GM19238 (cell line): ENCODE data around the gene SMYD3.
A peak's percentile ranks its signal among the peaks of the same experiment; 100 is the strongest.
"Not testable (repeated sequence)": the region's sequence is repeated elsewhere in the genome, so short reads cannot be mapped to it uniquely, and the experiment has no call there.

Source experiments
- DNase-seq: peaks from one replicate; pipeline ENCODE4 v3.0.0; 2011; ENCODE audit warnings: low spot score; ENCODE audit not compliant: insufficient read length

SMYD3 gene

DNA sequence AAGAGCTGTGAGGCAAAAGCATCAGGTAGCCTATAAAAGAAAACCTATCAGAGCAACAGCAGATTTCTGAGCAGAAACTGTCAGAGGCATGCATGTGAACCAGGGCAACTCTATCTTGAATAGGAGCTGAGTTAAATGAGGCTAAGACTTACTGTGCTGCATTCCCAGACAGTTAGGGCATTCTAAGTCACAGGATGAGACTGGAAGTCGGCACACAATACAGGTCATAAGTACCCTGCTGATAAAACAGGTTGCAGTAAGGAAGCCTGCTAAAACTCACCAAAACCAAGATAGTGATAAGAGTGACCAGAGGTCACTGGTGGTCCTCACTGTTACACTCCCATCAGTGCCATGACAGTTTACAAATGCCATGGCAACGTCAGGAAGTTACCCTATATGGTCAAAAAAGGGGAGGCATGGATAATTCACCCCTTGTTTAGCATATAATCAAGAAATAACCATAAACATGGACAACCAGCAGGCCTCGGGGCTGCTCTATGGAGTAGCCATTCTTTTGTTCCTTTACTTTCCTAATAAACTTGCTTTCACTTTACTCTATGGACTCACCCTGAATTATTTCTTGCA is 150.0 kb downstream of the SMYD3 start:
- DNase-seq: not testable (repeated sequence)

DNA sequence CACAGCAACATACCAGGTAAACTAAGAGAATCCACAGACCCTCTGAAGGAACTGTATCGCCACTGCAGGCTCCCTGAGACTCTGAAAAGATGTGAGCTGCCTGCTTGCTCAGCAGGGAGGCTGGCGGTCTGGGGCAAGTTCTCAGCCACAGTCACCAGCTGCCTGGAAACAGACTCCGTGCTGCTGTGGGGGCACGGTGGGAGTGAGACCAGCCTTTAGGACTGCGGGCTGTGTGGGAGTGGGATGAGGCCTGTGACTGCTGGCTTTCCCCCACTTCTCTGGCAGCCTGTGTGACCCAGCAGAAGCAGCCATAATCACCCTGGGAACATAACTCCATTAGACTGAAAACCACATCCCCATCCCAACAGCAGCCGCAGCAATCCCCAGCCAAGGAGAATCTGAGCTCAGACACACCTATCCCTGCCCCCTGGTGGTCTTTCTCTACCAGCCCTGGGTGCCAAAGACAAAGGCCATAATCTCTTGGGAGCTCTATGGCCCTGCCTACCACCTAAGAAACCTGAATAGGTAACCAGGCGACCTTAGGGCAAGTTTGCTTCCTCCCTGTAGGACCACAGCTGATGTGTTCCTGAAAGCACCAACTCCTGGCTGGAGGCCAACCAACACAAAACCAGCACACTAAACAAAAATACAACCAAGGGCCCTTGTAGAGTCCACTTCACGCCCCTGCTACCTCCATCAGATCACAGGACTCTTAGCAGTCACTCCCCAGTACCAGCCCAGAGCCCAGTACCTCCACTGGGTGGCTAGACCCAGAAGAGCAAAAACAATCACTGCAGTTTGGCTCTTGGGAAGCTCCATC is 151.5 kb downstream of the SMYD3 start:
- no peak for DNase-seq

DNA sequence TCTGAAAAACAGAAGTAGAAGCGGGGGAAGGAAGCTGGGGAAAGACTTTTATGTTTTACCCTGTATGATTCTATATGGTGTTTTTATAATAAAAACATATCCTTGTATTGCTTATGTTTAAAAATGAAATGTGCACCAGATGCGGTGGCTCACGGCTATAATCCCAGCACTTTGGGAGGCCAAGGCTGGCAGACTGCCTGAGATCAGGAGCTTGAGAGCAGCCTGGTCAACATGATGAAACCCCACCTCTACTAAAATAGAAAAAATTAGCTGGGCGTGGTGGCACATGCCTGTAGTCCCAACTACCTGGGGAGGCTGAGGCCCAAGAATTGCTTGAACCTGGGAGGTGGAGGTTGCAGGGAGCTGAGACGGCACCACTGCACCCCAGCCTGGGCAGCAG is 155.4 kb downstream of the SMYD3 start:
- DNase-seq: no peak

DNA sequence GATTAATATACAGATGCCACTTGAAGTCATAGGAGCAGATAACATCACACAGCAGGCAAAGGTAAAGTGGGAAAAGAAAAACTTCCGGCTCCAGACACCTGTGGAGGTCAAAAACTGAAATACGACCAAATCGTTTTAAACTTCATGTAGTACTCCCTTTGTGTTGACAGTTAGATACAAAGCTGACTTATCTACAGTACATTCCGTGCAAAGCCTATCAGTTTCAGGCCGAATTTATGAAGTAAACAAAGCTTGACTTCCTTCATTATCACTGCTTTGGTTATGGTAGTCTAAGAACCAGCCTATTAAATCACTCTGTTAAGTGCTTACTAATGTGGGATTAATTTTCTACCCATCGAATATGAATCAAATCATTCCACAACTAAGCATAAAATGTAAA is 156.3 kb downstream of the SMYD3 start:
- DNase-seq: no peak

DNA sequence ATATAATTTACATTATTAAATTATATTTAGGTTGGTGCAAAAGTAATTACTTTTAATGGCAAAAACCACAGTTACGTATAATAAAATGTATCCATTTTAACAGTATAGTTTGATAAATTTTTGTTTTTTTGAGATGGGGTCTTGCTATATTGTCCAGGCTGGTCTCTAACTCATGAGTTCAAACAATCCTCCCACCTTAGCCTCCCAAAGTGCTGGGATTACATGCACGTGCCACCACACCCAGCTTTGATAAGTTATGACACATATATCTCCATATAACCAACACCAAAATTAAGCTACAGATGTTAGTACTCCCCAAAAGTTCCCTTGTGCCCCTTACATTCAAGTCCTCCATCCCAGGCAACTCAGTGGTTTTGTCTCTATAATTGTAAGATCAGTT is 163.1 kb downstream of the SMYD3 start:
- DNase-seq: no peak

DNA sequence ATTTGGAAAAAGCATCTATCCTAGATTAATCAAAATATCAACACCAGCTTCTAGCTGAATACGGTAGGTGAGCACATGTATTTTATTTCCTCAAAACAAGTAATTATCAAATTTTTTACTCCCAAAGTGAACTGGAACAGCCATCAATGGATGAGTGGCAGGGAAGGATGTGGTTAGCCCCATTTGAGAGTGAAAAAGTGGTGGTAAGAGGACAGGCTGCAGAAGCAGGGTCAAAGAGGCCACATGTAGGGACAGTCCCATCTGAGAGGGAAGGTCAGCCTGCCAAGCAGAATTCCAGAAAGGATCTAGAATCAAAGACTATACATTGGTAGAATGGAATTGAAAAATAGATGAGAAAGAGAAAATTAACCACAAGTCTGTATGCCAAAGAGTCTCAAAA is 163.8 kb downstream of the SMYD3 start:
- no peak for DNase-seq

DNA sequence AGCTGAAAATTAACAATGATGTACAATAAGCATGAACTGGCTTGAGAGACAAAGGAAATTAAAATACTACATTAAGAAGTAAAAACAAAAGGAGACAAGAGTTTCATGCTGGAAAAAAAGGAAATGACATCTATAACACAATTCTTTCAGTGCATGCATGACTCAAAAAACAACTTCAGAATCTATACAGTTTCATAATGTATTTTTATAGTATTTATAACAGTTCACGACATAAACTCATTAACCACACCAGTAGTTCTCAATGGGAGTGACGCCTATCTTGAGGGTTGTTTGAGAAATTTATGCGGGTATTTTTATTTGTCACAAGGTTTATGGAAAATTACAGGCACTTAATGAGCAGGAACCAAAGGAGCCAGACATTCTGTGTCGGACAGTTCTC is 168.5 kb downstream of the SMYD3 start:
- no peak for DNase-seq

DNA sequence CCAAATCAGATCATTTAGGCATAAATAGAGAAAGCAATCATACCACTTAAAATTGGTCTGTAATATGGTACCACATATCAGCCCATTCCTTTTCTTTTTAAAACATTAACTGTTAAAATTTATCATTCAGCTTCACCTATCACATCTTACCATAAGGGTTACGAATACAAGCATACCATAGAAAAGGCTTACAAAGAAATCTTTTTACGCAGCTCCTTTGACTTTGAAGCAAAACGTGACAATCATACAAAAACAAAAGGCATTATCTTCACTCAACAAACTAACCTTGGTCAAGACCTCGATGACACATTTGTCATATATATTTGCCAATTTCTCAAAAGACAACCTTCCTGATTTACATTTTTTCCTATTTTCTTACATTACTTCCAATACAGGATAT is 169.0 kb downstream of the SMYD3 start:
- DNase-seq: no peak

DNA sequence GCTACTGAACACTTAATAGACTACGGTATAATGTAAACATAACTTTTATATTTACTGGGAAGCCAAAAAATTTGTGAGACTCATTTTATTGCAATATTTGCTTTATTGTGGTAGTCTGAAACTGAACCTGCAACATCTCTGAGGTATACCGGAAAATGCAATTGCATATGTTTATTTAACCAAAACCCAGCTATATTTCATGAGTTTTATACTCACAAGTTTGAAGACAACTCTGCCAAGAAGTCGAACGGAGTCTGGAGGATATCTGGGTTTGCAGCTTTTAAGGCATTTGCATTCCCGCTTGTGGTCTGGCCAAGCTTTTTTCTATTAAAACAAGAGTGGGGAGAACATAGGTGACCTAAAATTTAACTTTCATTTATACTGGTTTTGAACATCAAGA is 171.9 kb downstream of the SMYD3 start:
- DNase-seq: no peak

DNA sequence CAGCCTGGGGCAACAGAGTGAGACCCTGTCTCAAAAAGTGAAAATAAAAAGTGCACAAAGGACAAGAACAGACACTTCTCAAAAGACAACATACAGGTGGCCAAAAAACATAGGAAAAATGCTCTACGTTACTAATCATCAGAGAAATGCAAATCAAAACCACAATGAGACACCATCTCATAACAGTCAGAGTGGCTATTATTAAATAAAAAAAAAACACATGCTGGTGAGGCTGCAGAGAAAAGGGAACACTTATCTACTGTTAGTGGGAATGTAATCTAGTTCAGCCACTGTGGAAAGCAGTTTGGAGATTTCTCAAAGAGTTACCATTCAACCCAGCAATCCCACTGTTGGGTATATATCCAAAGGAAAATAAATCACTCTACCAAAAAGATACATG is 173.2 kb downstream of the SMYD3 start:
- DNase-seq: no peak

DNA sequence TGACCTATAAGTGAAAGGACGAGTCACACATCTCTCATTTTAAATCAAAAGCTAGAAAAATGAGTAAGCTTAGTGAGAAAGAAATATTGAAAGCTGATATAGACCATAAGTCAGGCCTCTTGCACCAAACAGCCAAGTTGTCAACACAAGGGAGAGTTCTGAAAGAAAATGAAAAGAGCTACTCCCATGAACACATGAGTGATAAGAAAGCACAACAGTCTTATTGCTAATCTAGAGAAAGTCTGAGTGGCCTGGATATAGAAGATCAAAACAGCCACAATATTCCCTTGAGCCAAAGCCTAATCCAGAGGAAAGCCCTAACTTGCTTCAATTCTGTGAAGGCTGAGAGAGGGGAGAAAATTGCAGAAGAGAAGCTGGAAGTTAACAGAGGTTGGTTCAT is 175.0 kb downstream of the SMYD3 start:
- no peak for DNase-seq

DNA sequence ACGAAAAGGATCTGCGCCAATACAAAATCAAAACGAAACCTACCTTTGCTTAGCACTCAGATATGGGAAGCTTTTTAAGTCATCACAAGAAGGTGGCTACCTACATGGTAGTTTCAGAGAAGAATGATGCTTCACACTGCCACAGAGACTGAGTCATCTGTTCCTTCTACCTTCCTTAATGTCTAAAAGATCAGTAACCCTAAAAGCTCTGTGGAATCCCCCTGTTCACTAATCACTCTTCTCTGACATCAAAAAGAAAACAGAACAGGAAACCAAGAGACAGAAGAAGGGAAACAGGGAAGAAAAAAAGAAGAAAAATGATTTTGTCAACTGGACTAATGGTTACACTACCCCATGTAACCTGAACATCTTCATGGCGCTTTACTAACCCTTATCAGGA is 177.2 kb downstream of the SMYD3 start:
- DNase-seq: peak; percentile 35

DNA sequence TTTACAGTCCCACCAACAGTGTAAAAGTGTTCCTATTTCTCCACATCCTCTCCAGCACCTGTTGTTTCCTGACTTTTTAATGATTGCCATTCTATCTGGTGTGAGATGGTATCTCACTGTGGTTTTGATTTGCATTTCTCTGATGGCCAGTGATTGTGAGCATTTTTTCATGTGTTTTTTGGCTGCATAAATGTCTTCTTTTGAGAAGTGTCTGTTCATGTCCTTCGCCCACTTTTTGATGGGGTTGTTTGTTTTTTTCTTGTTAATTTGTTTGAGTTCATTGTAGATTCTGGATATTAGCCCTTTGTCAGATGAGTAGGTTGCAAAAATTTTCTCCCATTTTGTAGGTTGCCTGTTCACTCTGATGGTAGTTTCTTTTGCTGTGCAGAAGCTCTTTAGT is 177.8 kb downstream of the SMYD3 start:
- not testable (repeated sequence) for DNase-seq

DNA sequence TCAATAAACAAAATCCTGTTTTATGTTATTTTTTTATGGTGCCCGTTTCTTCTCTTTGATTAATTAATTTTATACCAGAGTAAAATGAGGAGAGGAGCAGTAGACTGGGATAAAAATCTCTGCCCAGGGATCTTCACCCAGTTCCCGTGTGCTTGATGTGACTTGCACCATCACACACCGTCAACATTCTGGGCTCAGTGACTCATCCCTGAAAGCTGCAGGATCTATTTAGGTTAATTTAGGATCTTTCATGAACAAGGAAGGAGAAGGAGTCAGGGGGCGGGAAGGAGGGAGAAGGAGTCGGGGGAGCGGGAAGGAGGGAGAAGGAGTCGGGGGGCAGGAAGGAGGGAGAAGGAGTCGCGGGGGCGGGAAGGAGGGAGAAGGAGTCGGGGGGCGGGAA is 182.4 kb downstream of the SMYD3 start:
- no peak for DNase-seq

DNA sequence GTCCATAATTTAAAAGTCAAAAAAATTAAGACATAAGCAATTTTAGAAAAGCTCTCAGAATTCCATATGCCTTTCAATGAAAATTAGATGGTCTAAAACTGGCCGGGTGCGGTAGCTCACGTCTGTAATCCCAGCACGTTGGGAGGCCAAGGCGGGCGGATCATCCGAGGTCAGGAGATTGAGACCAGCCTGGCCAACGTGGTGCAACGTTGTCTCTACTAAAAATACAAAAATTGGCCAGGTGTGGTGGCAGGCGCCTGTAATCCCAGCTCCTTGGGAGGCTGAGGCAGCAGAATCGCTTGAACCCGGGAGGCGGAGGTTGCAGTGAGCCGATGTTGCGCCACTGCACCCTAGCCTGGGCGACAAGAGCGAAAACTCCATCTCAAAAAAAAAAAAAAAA is 183.0 kb downstream of the SMYD3 start:
- not testable (repeated sequence) for DNase-seq

DNA sequence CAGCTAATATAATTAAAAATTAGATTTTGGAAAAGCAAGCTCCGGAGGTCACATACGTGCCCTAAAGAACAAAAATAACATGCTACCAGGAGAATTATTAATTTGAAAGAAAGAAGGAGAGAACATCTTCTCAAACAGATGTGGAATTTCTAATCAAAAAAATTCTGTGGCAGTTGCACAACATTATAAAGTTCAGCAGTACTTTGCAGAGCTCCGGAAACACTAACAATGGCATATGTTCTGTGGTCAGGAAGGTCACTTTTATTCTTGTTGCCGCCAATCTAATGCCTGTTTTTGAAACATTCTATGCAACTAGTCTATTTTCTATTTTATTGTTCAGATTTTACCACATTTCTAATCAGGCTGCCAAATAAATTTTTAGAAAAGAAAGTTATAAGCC is 186.8 kb downstream of the SMYD3 start:
- DNase-seq: no peak

DNA sequence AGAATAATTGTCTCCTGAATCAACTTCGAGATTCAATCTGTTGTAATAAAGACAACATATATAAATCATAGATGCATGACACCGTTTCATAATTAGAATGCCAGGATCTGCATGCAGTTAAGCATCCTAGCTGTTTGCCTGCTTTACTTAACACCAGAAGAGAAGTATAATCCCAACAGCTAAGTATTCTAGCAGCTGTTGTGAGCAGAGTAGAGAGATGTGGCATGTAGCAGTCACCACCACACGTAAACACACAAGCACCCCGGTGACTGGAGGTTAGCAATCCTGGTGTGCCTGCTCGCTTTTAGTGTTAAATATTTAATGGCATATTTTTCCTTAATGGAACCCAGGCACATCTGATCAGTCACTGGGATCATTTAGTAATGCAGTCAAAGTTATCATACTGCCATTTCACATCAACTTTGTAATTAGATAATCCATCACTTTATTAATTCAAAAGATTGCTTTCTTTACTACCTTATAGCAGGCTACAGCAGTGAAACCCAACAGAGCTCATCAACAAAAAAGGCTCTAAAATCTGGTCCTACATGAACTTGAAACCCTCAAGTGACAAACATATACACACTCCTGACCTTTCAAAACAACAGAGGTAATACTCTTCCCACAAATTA is 187.9 kb downstream of the SMYD3 start:
- no peak for DNase-seq

DNA sequence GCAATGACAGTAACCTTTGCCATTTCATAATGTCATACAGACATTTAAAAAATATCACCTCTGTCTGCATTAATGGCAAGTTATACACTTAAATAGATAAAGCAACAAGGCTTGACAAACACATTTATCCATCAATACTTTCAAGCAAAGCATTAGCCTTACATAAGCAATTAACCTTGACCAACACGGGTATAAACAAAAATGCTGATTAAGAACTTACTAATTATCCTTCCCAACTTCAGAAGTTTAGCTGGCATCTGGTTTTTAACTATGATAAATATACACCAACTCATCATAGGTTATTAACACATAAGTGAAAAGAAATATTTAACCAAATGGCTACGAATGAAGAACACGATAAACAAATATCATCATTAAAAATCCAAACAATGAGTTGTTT is 188.5 kb downstream of the SMYD3 start:
- DNase-seq: no peak

DNA sequence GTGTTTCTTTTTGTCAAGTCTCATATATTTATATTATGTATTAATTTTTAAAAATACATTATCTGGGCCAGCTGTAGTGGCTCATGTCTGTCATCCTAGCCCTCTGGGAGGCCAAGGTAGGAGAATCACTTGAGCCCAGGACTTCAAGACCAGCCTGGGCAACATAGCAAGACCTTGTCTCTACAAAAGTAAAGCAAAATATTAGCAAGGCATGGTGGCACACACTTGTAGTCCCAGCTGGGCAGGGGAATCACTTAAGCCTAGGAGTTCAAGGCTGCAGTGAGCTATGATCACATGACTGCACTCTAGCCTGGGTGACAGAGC is 189.1 kb downstream of the SMYD3 start:
- DNase-seq: no peak

DNA sequence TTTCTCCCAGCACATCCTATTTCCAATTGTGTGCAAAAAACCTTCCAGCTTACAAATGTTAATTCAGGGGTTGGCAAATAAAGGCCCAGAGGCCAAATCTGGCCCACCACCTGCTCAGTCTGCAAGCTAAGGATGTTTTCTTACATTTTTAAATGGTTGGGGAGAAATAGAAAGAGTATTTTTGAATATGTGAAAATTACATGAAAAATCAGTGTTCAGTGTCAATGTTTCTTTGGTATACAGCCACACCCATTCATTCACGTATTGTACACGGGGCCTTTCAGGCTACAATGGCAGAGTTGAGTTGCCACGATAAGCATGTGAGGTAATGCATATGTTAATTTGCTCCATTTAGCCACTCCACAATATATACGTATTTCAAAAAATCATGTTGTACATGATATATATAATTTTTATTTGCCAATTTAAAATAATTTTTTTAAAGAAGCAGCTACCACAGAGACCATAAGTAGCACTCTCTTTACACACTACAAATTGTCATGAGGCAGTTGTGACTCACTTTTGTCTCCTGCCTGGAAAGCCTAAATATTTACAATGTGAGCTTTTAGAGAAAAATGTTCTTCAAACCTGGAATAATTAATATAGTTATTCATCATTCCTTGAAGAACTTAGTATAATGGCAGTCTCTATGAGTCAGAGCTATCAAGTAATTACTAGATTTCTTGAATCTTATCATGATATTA is 189.6 kb downstream of the SMYD3 start:
- no peak for DNase-seq

DNA sequence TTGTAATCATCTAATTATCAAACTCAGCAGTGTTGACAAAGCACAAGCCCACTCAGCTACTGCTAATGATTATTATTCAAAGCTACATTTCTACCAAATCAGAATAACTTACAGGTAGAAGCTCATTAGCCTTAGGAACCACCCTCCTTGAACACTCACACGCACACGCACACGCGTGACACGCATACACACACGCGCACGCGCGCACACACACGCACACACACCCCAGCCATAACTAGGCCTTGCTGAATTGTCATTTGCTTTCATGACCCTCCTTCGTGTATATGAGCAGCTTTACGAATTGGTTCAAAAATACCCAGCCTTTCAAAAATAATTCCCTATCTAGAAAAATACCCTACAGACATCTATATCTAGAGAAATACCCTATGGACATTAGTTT is 195.6 kb downstream of the SMYD3 start:
- no peak for DNase-seq

DNA sequence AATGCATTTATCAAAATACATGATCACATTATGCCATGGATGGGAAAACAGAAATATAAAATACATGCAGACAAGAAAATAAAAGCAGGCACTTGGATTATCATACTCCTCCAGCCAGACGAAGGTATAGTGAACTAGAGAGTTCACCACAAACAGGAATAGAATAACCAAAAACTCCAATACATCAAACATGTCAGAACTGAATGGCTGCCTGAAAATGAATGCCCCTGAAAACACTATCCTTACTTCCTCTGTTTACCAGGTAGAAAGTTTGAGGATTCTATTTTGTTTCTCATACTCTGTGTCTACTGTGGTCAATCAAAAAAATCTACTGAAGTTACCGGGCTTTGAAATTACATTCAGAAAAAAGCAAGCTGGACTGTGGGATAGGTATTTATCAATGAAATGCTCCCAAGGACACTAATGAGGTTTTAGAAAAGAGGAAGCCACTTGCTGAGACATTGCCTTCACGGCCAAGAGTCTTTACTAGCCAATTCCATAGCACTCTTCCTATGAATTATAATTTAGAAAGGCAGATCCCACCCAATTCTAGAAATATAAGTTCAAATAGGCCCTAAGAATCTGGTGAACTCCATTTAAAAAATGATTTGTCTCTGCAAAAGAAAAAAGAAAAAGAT is 197.7 kb downstream of the SMYD3 start:
- no peak for DNase-seq
